HL-60/S4 treated with phorbol 12-myristate 13-acetate at 8.2 ng/mL for 4 days and 3 days (cell line): ENCODE data around the gene AP5M1.
"Not testable (repeated sequence)": the region's sequence is repeated elsewhere in the genome, so short reads cannot be mapped to it uniquely, and the experiment has no call there.

Experiments used
- in situ Hi-C: fragments of 300-500 bp; cut with MboI; formaldehyde crosslinking; loops from 2 replicates; pipeline ENCODE4 v1.15.0; 2022; ENCODE audit warnings: low sequenced_read_pairs

Gene AP5M1

GRCh38 chr14:57268161-57269069, at the start of gene AP5M1, which contains the start of gene EXOC5:
Gene AP5M1 (plus strand): TSS chr14:57268971. CDS start chr14:57269315, 344 bp downstream.
Gene EXOC5 (minus strand): TSS chr14:57268905. CDS start chr14:57268648, 257 bp downstream.
- in situ Hi-C loops: no loop called here

GRCh38 chr14:57221931-57222330, 46.8 kb upstream of the AP5M1 start:
- in situ Hi-C loops: no loop called here

- in situ Hi-C loops: no loop called here
Observed at GRCh38 chr14:57227083-57227482, 41.7 kb upstream of the AP5M1 start.

GRCh38 chr14:57228320-57228719, 40.5 kb upstream of the AP5M1 start:
- in situ Hi-C loops: not testable (repeated sequence)

GRCh38 chr14:57232006-57232405, 36.8 kb upstream of the AP5M1 start:
- in situ Hi-C loops: no loop called here

GRCh38 chr14:57240115-57240514, 28.7 kb upstream of the AP5M1 start:
- in situ Hi-C loops: not testable (repeated sequence)

GRCh38 chr14:57243320-57243719, 25.5 kb upstream of the AP5M1 start:
- in situ Hi-C loops: no loop called here

GRCh38 chr14:57244106-57244505, 24.7 kb upstream of the AP5M1 start:
- in situ Hi-C loops: no loop called here

GRCh38 chr14:57245941-57246340, 22.8 kb upstream of the AP5M1 start:
- in situ Hi-C loops: no loop called here

- in situ Hi-C loops: no loop called here
Observed at GRCh38 chr14:57246933-57247657, 21.7 kb upstream of the AP5M1 start.

GRCh38 chr14:57254884-57255283, 13.9 kb upstream of the AP5M1 start:
- in situ Hi-C loops: no loop called here

GRCh38 chr14:57258221-57258620, 10.6 kb upstream of the AP5M1 start:
- in situ Hi-C loops: not testable (repeated sequence)

GRCh38 chr14:57259672-57260071, 9.1 kb upstream of the AP5M1 start:
- in situ Hi-C loops: no loop called here

GRCh38 chr14:57261604-57262003, 7.2 kb upstream of the AP5M1 start:
- in situ Hi-C loops: no loop called here

GRCh38 chr14:57262117-57262516, 6.7 kb upstream of the AP5M1 start:
- in situ Hi-C loops: no loop called here

GRCh38 chr14:57266065-57266464, 2.7 kb upstream of the AP5M1 start:
- in situ Hi-C loops: no loop called here

- in situ Hi-C loops: no loop called here
Observed at GRCh38 chr14:57273236-57273635, 4.5 kb downstream of the AP5M1 start.

- in situ Hi-C loops: no loop called here
Observed at GRCh38 chr14:57274551-57274950, 5.8 kb downstream of the AP5M1 start.

GRCh38 chr14:57275023-57275664, 6.4 kb downstream of the AP5M1 start:
- in situ Hi-C loops: no loop called here

- in situ Hi-C loops: no loop called here
Observed at GRCh38 chr14:57277062-57277461, 8.3 kb downstream of the AP5M1 start.

- in situ Hi-C loops: no loop called here
Observed at GRCh38 chr14:57287745-57288144, 19.0 kb downstream of the AP5M1 start.
